Transverse colon (tissue), 4 donors: ENCODE measurements around the gene LRP1B. TPM values are rescaled to one million over a fixed set of nuclear protein-coding genes. Genes with fewer than 3 reads are reported as not detected.

Source experiments
- DNase-seq: peaks from one replicate; pipeline ENCODE4 v3.0.0-alpha.2; 2019
- H3K27ac ChIP-seq, 4 donors: fragments of 200-600 bp; sonication (generic); 2 replicates each; pipeline ENCODE4 v1.5.1; 2016 to 2018; ENCODE audit warnings: inconsistent platforms in 4 of 4
- H3K27me3 ChIP-seq: fragments of 200-600 bp; sonication (generic); 2 replicates; pipeline ENCODE4 v1.5.1; 2017; ENCODE audit warnings: inconsistent platforms
- H3K36me3 ChIP-seq, 4 donors: fragments of 200-600 bp; sonication (generic); 2 replicates each; pipeline ENCODE4 v1.5.1; 2017 to 2019; ENCODE audit warnings: inconsistent platforms in 4 of 4
- H3K4me1 ChIP-seq, 4 donors: fragments of 200-600 bp; sonication (generic); 2 replicates each; pipeline ENCODE4 v1.5.1; 2017 to 2020; ENCODE audit warnings: inconsistent platforms in 4 of 4
- H3K4me3 ChIP-seq, 4 donors: fragments of 200-600 bp; sonication (generic); 1 replicate in 1 of 4; 2 replicates in 3 of 4; pipeline versions ENCODE4 v1.5.1 to v1.6.1; 2017 to 2019; ENCODE audit warnings: inconsistent platforms in 4 of 4
- H3K9me3 ChIP-seq, 2 donors: fragments of 200-600 bp; sonication (generic); 2 replicates each; pipeline ENCODE4 v1.5.1; 2017 to 2019; ENCODE audit warnings: inconsistent platforms in 2 of 2
- EP300 ChIP-seq: sonication (generic); formaldehyde crosslinking; IDR thresholded peaks from one replicate; pipeline ENCODE4 v1.6.1; 2017; ENCODE audit warnings: antibody characterized with exemption, low read depth
- POLR2A ChIP-seq: fragments of 450-650 bp; IDR thresholded peaks from one replicate; pipeline ENCODE4 v1.6.1; 2016; ENCODE audit warnings: antibody characterized with exemption, mild to moderate bottlenecking, moderate library complexity
- POLR2AphosphoS5 ChIP-seq, 3 donors: sonication (generic); formaldehyde crosslinking; IDR thresholded peaks; one replicate each; pipeline ENCODE4 v1.6.1; 2016; ENCODE audit warnings: antibody characterized with exemption in 3 of 3
- WGBS, 2 donors: methylation state at CpG; one replicate each; pipeline ENCODE4 v1.1.5; 2018; ENCODE audit warnings: low coverage in 1 of 2; 5-methylcytosine and 5-hydroxymethylcytosine counted together
- in situ Hi-C, 4 donors: fragments of 200-750 bp; cut with MboI; loops; one replicate each; pipeline versions ENCODE4 v1.15.0 to v1.15.1; 2017; ENCODE audit warnings: low sequenced_read_pairs in 3 of 4, low pct_ligation_motif_present in 1 of 4, low pct_unique_long_range_greater_than_20kb in 1 of 4
- intact Hi-C: fragments of 100-400 bp; cut with DNase I; formaldehyde crosslinking; loops from one replicate; pipeline ENCODE4 v1.15.1; 2023; ENCODE audit warnings: low total_unique reads
- total RNA-seq, 4 donors: library from RNA; depleted of rRNA; stranded (reverse); fragments of >200 nt; gene quantifications; one replicate each; pipeline ENCODE4 v1.1.0, GENCODE V29; 2016
- TF ChIP-seq, protein P1 (sequence below), 5 experiments: fragments of 200-600 bp in 3 of 5; fragments of 450-650 bp in 2 of 5; sonication (generic) in 3 of 5; IDR thresholded peaks; 1 replicate in 2 of 5; 2 replicates in 3 of 5; pipeline ENCODE4 v1.5.1; 2016 to 2017; ENCODE audit warnings: antibody characterized with exemption in 5 of 5, inconsistent platforms in 3 of 5, mild to moderate bottlenecking in 2 of 5, moderate library complexity in 1 of 5

Gene LRP1B
- total RNA-seq, 4 donors from 2014 or later, result 0.48 to 5.4 (median 0.82) TPM; not detected in 1

DNA sequence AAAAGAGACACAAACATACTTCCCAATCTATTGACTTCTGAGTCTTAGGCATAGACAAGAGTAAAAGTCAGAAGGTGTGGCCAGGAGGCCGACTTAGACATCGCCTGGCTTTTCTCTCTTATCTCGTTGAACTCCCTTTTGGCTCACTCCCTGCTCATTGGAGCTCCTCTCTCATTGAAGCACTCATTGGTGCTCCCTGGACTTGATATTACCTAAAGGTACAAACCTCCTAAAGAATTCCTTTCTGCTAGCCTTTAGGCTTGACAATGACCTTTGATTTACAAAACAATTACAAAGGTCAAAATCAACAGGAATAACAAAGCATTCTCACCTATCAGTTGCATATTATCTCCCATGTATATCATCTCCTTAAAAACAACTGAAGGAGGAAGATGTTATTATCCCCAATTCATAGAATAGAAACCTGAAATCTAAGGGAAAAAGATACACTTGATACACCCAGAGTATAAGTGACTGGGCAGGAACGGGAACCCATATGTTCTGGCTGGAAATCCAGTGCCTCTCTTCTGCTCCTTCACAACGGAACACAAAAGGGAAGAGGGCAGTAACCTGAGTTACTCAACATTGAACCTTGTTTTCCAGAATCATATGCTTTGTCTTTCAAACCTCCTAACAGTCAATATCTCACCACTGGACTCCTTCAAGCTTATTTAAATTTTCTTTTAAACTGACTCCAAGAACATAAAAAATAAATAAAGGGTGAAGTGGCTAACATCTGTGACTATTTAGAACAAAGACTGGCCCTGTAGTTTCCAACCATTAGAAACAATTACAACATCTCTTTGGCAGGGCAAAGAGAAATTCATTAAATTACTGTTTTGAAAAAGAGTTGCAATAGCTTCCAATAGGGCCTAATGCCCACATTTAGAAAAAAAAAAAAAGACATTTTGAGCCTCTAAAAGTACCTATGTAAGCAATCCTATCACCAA, 1247.9 kb downstream of the LRP1B start:
- intact Hi-C loops (no loop called here), in situ Hi-C loops (no loop called here)
- Histone ChIP-seq H3K9me3 (no peaks in the 10 kb centered on the region), H3K27me3 (no peaks in the 10 kb centered on the region), H3K4me3 (no peak overlapping the region), H3K36me3 (no peaks in the 10 kb centered on the region), H3K27ac (no peak overlapping the region), H3K4me1 (no peaks in the 10 kb centered on the region)
- DNase-seq, result no peak
- WGBS, 2 donors, result 53 to 77% methylated on average over 2 to 5 of the region's 5 CpGs
- no peak for TF ChIP-seq POLR2AphosphoS5 (IDR thresholded peaks at IDR 0.05)
- TF ChIP-seq EP300, result no peak
- no peak for TF ChIP-seq POLR2A
- TF ChIP-seq, protein P1, sequence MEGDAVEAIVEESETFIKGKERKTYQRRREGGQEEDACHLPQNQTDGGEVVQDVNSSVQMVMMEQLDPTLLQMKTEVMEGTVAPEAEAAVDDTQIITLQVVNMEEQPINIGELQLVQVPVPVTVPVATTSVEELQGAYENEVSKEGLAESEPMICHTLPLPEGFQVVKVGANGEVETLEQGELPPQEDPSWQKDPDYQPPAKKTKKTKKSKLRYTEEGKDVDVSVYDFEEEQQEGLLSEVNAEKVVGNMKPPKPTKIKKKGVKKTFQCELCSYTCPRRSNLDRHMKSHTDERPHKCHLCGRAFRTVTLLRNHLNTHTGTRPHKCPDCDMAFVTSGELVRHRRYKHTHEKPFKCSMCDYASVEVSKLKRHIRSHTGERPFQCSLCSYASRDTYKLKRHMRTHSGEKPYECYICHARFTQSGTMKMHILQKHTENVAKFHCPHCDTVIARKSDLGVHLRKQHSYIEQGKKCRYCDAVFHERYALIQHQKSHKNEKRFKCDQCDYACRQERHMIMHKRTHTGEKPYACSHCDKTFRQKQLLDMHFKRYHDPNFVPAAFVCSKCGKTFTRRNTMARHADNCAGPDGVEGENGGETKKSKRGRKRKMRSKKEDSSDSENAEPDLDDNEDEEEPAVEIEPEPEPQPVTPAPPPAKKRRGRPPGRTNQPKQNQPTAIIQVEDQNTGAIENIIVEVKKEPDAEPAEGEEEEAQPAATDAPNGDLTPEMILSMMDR (IDR thresholded peaks at IDR 0.05), result no peak

DNA sequence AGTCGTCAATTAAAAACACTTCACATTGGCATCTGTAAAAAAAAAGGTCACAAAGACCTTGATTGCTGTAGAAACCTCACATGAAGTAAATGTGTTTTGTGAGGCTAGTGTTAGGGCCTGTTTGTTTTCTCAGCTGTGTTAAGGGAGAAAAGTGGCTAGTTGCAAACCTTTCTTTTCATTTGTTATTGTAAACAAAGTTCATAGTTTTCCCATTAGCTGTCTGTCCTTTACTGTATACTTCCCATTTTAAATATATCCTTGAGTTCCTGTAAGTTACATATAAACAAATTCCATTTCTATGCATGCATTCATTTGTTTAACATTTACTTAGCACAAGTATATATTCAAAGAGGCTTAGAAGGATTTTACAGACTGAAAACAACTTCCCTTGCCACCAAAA, 1250.2 kb downstream of the LRP1B start:
- in situ Hi-C loops, result no loop called here
- 45 to 57% methylated on average over 1 of the region's 1 CpG for WGBS, 2 donors
- no peak for DNase-seq
- H3K4me3 ChIP-seq, result no peak overlapping the region
- H3K4me1 ChIP-seq, result no peaks in the 10 kb centered on the region
- H3K9me3 ChIP-seq, result no peaks in the 10 kb centered on the region
- intact Hi-C loops, result no loop called here
- TF ChIP-seq POLR2AphosphoS5 (IDR thresholded peaks at IDR 0.05) (no peak), EP300 (no peak), POLR2A (no peak)
- TF ChIP-seq, protein P1 (IDR thresholded peaks at IDR 0.05), result no peak
- no peaks in the 10 kb centered on the region for H3K27me3 ChIP-seq
- no peak overlapping the region for H3K27ac ChIP-seq
- H3K36me3 ChIP-seq, result no peaks in the 10 kb centered on the region

DNA sequence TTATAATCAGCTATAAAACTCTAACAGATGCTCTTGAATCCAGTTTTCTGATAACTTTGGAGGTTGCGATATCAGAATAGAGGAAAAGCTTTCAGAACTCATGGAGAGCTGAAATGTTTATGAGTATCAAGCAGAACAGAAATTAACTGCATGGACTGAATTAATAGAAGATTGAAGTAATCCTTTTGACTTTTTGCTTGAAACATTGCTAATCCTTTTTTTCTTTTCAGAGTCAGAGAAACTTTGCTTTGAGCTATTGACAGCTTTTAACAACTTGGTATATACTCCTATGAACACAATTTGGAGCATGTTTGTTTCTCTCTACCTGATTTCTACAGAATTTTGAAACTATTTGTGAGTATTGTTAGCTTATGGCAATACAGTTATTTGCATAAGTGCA, 1254.8 kb downstream of the LRP1B start:
- no peak overlapping the region for H3K4me3 ChIP-seq
- TF ChIP-seq EP300 (no peak), POLR2A (no peak), POLR2AphosphoS5 (IDR thresholded peaks at IDR 0.05) (no peak)
- TF ChIP-seq, protein P1 (IDR thresholded peaks at IDR 0.05), result no peak
- H3K36me3 ChIP-seq, result no peaks in the 10 kb centered on the region
- no peak for DNase-seq
- no peak overlapping the region for H3K27ac ChIP-seq
- H3K9me3 ChIP-seq, result no peaks in the 10 kb centered on the region
- intact Hi-C loops, result no loop called here
- WGBS, 2 donors, result 90 to 95% methylated on average over 1 of the region's 1 CpG
- H3K27me3 ChIP-seq, result no peaks in the 10 kb centered on the region
- in situ Hi-C loops, result no loop called here
- H3K4me1 ChIP-seq, result no peaks in the 10 kb centered on the region

DNA sequence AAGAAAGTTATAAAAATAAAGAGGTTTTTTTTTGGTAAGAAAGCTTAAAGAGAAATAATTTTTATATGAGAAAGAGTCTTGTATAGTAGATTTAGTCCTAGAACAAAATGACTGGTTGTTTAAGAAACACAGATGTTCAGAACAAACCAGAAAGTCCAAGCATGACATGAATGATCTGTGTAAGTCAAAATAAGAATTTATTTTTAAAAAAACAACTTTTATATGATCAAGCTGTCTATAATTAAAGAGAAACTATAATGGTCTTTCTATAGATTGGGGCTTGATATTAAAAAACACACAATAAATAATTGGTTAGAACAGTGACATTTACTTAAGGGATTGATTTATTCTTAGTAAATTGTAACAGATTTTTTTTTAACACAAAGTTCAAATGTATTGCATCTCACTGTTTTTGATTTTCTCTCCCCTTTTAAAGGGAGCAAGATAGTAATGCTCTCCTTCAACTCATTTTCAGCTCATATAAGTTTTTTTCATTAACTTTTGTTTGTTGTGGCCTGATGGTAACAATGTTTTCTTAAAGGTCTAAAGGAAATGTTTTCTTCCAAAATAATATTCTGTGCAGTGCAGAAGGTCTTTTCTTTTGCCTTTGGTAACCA, 1256.8 kb downstream of the LRP1B start:
- no peak overlapping the region for H3K27ac ChIP-seq
- H3K9me3 ChIP-seq, result no peaks in the 10 kb centered on the region
- intact Hi-C loops (no loop called here), in situ Hi-C loops (no loop called here)
- H3K27me3 ChIP-seq, result no peaks in the 10 kb centered on the region
- H3K36me3 ChIP-seq, result no peaks in the 10 kb centered on the region
- TF ChIP-seq, protein P1 (IDR thresholded peaks at IDR 0.05), result no peak
- TF ChIP-seq POLR2A (no peak), POLR2AphosphoS5 (IDR thresholded peaks at IDR 0.05) (no peak), EP300 (no peak)
- H3K4me1 ChIP-seq, result no peaks in the 10 kb centered on the region
- no peak for DNase-seq
- no peak overlapping the region for H3K4me3 ChIP-seq
